Esophagus squamous epithelium (tissue), 4 donors: ENCODE results near the gene TBK1.

Experiments used
- CTCF ChIP-seq, 6 experiments: fragments of 450-650 bp in 4 of 6; fragments of 200-600 bp in 2 of 6; sonication (generic) in 2 of 6; IDR thresholded peaks; one replicate each; pipeline ENCODE4 v1.5.1; 2016 to 2019; ENCODE audit warnings: antibody characterized with exemption in 6 of 6, mild to moderate bottlenecking in 4 of 6, moderate library complexity in 4 of 6
- POLR2A ChIP-seq, 4 donors: fragments of 450-650 bp; IDR thresholded peaks; one replicate each; pipeline ENCODE4 v1.6.1; 2017; ENCODE audit warnings: antibody characterized with exemption in 4 of 4, mild to moderate bottlenecking in 4 of 4, moderate library complexity in 3 of 4

- TF ChIP-seq CTCF (IDR thresholded peaks at IDR 0.05) (no peak), POLR2A (IDR thresholded peaks at IDR 0.05) (no peak)
Measured at GRCh38 chr12:64452559-64453329, 824 bp downstream of the TBK1 start.
